Stimulated activated naive CD4-positive, alpha-beta T cell treated with Interleukin-2 at 50 U/mL for 16 hours (primary cell): ENCODE data around the gene LEF1.
A peak's percentile ranks its signal among the peaks of the same experiment; 100 is the strongest.

Source experiments
- DNase-seq: peaks from one replicate; lab custom pipeline; 2025; lab: John Stamatoyannopoulos, UW

Gene LEF1

GRCh38 chr4:108175966-108176365, 7.2 kb upstream of the LEF1 start:
- DNase-seq, result no peak

- DNase-seq, result no peak
Observed at GRCh38 chr4:108174856-108175255, 6.1 kb upstream of the LEF1 start.

- DNase-seq, result no peak
Observed at GRCh38 chr4:108173599-108174057, 4.9 kb upstream of the LEF1 start.

DNA sequence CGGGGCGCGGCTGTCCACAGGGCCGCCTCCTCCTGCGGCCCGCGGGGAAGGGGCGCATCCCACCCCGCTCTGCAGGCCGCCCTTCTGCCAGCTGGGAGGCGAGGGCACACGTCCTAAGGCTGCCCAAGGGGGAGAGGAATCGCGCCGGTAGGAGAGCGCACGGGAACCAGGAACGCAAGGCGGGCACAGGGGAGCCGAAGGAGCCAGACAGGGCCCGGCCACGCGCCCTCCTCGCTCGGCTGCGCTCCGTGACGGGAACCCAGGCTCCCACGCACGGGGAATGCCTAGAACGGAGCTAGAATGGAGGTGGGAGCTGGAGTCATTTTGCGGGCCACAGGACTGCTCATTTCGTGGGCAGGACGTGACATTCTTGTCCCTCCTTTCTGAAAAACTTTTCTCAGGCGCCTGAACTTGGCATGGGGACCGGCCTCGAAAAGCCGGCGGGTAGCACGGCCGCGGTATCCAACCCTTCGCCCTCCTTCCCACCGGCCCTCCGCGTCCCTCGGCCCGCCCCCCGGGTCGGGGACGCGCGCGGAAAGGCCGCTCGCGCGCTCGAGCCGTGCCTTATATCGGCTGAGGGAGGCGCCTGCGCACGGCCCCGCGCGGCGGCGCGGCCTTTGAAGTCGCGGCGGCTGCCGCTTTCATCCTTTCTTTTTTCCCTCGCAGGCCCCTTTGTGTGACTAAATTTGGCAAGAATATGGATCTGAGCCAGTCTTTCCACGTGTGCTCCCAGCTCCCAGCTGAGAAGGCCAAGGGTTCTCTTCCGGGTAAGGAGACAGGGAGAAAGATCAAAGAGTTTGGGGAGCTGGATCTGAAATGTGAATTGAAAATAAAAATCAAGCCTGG, 4.2 kb upstream of the LEF1 start:
- DNase-seq, result peak; percentile 66

DNA sequence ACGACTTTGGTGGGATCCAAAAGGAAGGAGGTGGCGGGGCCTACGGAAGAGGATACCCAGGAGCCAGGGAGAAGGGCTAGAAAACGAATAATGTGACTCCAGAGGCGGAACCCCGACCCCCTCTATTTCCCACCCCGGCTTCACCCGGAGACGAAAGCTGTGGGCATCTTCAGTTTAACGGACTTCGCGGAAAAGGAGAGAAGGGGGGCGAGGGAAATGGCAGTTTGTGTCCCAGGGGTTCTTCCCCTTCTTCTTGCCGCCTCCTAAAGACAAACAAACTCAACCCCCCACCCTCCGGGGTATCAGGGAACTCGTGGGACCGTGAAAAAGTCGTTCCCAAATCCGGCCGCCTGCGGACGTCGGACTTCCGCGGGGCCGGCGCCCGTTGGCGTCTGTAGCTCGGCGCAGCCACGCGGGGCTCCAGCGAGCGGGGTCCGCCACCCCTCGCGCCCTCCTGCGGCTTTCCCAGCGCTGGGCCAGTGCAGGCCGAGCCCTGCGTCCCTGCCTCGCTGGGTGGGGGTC, 3.6 kb upstream of the LEF1 start:
- no peak for DNase-seq

DNA sequence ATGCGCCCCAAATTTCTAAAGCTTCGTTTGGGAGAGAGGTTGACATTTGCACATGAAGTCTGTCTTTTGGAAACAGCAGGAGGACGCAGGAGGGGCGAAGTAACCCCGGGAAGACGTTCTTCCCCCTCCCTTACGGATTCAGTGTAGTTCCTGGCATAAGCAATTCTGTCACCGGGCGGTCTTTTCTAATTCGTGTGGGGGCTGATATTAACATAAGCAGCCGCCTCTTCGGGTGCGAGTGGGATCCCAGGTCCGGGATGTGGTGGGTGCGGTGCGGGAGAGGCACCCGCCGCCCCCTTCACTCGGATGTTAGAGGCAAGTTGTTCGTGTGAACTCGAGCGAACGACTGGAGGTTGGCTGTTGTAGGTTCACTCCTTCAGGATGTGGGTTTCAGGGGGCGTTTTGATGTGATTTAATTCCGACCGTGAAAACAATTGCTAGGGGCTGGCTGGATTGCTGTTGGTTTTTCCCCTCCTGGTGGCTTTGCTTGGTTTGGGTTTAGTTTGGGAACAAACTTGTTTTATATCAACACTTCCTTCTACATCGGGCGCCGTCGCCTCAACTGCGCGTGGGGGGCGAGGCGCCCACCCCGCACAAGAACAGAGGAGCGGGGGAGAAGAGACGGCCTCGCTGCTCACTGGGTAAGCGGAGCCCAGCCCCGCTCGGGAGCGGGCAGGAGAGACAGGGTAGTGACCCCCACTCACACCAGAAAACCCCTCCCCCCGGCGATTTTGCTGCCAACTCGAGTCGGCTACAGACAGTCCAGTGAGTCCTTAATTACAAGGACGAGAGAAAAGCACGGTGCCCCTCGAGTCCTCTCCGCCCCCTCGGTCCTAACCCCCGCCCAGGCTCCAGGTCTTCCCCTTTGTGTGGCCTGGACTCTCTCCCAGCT, 2.9 kb upstream of the LEF1 start:
- peak; percentile 45 for DNase-seq

- DNase-seq, result no peak
Observed at GRCh38 chr4:108170631-108171338, 2.1 kb upstream of the LEF1 start.

GRCh38 chr4:108169664-108170063, 932 bp upstream of the LEF1 start:
- no peak for DNase-seq

DNA sequence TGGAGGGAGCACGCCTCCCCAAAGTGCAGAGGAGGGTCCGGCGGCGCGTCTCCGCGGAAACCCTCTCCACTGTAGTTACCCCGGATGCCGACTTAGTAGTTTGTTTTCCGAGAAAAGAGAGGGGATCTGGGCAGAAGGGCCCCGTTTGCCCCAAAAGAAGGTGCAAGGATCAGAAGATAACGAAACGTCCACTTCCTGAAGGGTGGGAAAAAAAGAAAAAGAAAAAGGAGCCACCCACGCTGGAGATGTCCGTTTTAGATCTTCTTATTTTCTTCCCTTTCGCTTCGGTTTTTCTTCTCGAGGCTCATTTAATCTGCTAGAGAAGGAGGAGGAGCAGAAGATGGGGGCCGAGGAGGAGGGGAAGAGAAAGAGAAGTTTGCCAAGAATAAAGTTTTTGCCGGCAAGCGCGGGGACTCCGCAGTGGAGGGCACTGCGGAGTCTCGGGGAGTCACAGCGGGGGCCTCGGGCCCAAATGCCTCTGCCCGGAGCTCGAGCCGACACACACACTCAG, 517 bp downstream of the LEF1 start:
- peak; percentile 42 for DNase-seq

DNA sequence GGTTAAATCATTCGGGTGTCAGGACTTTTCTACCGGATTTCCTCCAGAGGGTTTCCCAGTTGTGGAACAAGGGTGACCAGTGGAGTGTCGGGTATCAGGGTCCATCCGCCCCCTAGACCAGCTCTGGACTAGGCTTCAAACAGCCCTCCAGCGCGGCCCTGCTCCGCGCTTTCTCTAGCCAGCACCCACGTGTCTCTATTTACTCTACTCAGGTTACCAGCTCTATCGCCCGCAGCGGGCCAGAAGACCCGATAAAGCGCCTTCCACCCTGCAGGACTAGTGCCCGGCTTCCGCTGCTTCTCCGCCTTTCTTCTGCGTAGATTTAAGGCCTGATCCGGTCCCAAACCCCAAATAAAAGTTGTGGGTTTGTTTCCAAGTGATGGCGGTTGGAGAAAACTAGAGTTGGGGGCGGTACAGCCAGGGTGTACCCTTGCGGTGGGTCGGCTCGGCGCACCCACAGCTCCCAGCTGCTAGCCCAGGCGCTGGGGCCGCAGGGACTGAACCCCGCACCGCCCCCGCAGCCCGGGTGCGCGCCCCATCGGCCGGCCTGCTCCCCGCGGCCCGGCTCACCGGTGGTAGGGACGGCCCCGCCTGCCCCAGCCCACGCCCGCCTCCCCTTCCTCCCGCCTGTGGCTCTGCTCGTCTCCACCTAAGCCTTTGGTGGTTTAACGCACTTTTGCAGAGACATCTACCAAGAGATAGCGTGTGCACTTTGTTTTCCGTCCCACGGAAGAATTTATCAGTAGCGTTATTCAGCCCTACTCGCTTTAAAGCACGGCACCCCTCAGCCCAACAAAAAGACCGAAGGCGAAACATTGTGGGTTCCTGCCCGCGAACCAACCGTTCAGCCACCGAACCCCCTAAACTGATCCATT, 2.1 kb downstream of the LEF1 start:
- DNase-seq, result peak; percentile 68

GRCh38 chr4:108166038-108166437, 2.7 kb downstream of the LEF1 start:
- peak; percentile 31 for DNase-seq

- DNase-seq, result no peak
Observed at GRCh38 chr4:108165586-108165985, 3.1 kb downstream of the LEF1 start.

GRCh38 chr4:108163351-108163750, 5.4 kb downstream of the LEF1 start:
- no peak for DNase-seq

- DNase-seq, result no peak
Observed at GRCh38 chr4:108160741-108161352, 7.9 kb downstream of the LEF1 start.

DNA sequence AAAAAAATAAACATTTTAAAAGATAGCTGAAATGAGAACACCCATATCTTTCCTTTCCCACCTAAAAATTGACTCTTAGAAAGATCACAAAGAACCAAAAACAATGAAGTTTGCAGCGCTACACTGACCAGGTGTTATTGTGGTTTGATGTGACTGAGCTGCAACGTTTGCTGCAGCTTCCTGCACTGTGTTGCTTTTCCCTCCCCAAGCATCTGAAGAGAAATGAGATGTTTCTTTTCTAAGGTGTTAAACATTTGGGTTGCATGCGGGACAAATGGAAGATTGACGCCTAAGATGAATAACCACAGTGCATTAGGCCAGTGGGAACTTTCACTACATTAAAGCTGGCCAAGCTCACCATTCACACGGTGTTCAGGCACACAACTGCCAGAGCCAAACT, 8.9 kb downstream of the LEF1 start:
- DNase-seq, result no peak

DNA sequence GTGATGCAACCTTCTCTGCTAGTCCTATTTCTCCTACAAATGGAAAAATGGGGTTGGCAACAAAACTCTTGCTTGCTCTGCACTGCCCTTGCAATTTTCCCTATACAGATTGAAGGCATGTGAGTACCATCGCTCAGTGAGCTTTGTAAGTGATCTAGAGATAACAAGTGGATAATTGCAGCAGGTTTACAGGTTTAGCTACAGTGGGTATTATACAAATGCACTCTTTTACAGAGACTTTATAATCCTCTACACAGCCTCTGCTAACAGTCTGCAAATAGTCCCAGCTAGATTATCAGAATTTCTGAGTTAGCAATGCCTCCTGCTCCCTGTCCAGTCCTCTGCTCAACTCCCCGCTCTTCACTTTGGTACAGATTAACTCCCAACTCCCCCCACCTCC, 11.1 kb downstream of the LEF1 start:
- no peak for DNase-seq

GRCh38 chr4:108156391-108156790, 12.3 kb downstream of the LEF1 start:
- DNase-seq, result no peak

GRCh38 chr4:108155373-108155772, 13.4 kb downstream of the LEF1 start:
- DNase-seq, result no peak

GRCh38 chr4:108152980-108153379, 15.8 kb downstream of the LEF1 start:
- no peak for DNase-seq

GRCh38 chr4:108149588-108150380, 18.9 kb downstream of the LEF1 start:
- DNase-seq, result no peak
